ENCODE data around the gene CDK5.

Gene CDK5

DNA sequence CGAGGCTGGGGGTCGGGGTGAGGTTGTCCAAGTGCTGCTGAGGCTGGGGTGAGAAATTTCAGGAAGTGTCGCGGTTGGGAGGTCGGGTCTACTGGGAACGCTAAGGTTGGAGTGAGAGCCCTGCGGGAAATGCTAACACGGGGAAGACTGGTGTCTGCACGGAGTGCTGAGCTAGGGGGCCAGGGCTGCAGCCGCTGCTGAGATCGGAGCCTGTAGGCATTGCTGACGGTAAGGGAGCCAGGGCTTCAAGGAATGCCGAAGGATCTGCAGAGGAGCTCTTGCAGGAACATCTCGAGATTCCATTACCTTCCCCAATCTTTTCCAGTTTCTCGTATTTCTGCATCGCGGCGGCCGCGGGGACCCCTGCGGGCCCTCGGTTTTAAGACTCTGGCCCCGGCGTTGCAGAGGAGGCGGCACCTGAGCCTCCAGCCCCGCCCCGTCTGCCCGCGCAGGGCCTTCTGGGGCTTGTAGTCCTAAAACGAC, at the start of gene CDK5:
TSS of gene CDK5 (minus strand) at position 392 of the 483 bp plus-strand sequence. CDS start at position 343, 49 bp downstream.
- no peak for FAIRE-seq

DNA sequence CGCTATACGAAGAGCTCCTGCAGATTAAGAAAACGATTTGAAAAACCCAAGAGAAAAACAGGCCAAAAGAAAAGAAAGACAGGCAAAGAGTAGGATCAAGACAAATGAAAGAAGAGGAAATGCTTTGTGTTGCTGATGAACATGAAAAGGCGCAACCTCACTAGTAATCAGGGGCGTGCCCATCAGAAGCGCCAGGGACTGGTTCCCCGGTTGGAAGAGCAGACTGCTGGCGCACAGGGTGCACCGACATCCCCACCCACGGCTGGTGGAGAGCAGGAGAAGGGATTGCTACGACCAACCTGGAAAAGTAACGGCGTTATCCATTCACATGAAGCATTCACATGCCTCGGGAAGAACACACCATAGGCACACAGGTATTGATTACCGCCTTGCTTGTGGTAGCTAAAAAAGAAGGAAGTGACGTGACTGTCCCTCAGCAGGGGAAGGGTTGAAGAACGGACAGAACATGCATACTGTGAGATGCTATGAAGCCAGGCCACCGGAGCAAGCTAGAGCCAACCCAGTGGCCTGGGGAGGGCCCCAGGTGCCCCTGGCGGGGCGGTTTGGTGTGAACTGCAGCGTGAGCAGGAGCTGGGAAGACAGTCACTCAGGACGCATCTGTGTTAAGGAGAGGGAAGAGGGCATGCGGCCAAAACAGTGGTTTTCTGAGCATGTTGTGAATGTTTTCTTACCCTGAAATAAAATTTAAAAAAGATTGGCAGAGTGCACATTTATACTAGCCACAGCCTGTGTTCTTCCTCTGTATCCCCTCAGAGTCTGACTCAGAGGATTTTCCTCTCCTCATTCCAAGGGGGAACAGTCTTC, 46.9 kb upstream of the CDK5 start:
- no peak for FAIRE-seq

GRCh38 chr7:151103973-151104372, 46.3 kb upstream of the CDK5 start:
- no peak for FAIRE-seq

DNA sequence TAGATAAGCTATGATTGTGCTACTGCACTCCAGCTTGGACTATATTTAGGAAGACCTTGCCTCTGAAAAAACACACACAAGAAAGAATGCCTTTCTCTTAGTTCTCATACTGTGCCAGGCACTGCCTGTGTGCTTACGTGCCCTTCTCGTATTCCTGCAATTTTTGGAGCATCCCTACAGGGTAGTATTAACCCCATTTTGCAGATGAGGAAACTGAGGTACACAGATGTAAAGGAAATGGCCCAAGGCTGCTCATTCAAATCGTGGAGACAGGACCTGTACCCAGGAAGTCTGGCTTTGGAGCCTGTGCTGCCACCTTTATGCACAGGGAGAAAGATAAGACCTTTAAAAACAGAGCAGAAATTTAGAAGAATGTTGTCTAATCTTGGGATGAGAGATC, 45.3 kb upstream of the CDK5 start:
- FAIRE-seq = no peak

DNA sequence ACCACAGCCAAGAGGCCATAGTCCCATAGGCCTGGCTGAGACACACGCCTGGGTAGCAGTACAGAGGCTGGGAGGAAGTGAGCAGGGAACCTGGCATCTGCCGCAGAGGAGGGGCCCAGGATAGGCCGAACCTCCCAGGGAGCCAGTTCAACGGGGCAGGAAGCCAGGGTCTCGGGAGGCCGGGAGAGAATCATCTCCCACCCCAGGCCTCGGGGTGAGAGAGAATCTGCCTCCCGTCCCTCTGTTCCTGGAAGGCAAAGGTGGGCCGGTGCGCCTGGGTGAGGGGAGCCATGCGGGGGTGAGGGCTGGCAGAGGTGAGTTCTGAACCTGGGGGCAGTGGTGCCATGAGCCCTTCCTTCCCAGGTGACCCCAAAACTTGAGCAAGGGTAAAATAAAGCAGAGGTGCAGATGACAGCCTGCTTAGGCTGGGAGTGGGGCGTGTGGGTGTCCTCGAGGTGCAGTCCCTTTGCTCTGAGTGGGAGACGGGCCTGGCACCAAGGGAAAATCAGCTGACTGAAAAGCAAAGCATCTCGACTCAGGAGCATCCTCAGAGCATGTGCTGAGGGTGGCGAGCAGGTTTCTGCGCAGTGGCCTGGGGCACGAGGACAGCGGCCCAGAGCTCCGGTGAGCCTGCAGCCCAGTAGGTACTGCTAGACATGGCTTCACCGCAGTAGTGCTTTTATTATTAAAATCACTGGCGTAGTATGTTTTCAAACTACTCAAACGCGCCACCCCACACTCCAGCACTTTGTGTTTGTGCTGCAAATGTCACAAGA, 44.1 kb upstream of the CDK5 start:
- no peak for FAIRE-seq

DNA sequence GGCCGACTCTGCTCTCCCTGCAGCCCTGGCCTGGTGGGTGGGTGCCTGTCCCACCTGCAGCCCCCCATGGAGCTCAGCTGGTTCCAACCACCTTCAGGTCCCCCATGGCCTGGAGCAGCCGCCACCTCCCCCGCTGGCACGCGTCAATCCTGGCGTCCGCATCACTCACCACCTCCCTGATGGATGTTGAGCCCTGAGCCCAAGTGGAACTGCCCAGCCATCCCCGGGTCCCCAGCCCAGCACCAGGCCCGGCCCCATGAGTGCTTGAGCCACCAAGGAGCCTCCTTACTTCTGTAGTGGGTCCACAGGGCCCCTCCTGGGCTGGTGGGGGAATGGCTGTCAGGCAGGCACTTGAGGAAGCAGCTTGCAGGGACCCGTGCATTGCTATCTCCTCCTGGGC, 43.2 kb upstream of the CDK5 start:
- no peak for FAIRE-seq

DNA sequence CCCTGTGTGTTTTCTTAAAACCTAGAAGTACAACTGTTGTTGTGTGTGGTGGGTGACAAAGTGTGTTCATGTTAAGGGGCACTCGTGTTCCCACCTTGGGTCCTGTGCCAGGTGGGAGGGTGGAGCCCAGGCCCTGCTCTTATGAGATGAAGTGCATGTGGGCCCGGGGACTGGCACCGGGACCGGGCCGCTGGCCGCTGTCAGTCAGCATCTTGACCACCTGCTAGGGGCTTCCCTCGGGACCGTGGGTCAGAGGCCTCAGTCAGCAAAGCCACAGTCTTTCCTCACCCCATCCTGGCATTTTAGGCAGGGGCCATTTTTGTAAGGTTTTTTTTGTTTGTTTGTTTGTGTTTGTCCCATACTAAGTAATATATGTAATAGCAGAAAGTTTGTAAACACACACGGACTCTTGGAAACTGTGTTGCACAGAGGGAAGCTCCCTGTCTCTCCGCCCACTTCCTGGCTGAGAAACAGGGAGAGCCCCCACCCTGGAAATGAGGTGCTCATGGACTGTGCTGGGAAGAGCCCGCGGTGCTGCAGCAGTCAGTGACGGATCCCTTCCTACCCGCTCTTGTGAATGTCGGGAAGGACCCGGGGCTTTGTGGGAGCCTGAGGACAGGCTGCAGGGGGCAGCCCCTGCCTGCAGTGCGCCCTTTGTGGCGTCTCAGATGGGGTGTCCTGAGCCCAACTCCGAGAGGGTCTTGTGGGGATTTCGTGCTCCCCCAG, 42.0 kb upstream of the CDK5 start:
- no peak for FAIRE-seq

GRCh38 chr7:151095828-151096475, 38.3 kb upstream of the CDK5 start:
- FAIRE-seq = no peak

- FAIRE-seq = no peak
Observed at GRCh38 chr7:151095123-151095797, 37.6 kb upstream of the CDK5 start.

DNA sequence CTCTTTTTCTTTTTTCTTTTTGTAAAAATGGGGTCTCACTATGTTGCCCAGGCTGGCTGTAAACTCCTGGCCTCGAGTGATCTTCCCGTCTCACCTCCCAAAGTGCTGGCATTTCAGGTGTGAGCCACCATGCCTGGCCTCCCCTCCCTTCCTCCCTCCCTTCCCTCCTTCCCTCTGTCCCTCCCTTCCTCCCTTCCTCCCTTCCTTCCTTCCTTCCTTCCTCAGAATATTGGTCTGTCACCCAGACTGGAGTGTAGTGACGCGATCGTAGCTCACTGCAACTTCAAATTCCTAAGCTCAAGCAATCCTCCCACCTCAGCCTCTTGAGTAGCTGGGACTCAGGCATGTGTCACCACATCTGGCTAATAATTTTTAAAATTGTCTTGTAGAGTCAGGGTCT, 37.0 kb upstream of the CDK5 start:
- FAIRE-seq = no peak

DNA sequence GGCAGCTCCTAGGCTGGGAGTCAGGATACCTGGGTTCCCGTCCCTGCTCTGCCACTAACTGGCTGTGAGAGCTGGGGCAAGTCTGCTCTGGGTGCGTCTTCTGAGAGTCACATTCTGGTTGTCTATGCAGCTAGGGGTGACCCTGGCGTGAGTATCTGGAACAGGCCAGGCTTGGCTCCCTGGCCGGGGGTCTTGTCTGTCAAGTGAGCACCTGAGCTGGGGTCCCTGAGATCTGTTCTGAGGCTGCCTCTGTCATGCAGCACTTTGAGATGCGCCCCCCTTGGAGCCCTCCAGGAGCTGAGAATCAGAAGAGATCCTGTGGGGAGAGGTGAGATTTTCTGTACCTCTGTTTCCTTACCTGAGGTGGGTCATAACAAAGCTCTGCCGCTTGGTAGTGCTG, 36.1 kb upstream of the CDK5 start:
- no peak for FAIRE-seq

DNA sequence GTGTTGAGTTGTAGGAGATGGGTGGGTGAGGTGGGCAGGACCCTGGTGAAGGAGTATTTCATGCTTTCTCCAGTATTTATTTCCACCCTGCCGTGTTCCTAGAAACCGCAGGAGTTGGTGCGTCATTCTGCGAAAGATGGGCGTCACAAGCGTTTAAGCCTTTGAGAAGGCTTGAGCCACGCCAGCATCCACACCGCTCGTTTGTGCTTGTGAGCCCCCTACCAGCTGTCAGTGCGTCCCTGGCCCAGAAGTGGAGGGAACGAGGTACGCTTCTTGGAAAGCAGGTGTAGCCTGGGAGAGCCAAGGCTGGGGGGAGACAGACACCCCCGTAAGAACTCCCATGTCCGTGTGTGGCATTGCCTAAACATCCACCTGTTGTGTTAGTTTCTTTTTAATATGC, 34.3 kb upstream of the CDK5 start:
- no peak for FAIRE-seq

DNA sequence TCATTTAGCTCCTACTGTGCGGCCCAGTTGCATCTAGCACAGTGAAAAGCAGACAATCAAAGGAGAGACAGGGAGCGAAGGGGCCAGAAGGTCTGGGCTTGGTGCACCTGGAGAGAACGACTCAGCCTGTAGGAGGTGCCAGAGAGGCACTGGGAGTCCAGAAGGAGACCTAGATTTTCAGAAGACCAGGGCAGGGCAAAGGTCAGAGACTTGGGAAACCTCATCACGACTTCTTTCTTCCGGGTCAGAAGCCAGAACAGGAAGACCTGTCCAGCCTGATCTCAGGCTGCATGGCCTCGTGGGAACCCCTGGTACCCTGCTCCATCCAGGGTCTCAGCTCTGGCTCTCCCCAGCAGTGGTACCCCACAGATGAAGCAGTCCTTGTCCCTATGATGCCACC, 33.7 kb upstream of the CDK5 start:
- no peak for FAIRE-seq

DNA sequence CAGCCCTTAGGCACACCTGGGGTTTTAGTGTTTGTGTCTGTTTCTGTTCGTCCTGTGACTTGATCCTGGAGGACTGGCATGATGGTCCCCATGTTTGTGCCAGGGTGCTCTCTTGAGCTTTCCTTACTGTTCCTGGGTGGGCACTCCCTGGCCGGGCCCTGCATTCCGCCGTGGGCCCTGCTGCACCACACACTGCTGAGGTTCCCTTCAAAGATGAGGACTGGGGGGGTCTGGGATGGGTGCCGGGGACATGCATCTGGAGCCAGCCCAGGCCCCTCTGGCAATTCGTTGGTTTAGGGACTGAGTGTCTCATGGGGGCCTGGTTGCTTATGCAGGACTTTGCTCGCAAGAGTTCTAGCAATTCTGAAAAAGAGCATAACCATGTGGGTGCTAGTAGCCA, 33.3 kb upstream of the CDK5 start:
- FAIRE-seq = no peak

- FAIRE-seq = no peak
Observed at GRCh38 chr7:151089893-151090730, 32.4 kb upstream of the CDK5 start.

DNA sequence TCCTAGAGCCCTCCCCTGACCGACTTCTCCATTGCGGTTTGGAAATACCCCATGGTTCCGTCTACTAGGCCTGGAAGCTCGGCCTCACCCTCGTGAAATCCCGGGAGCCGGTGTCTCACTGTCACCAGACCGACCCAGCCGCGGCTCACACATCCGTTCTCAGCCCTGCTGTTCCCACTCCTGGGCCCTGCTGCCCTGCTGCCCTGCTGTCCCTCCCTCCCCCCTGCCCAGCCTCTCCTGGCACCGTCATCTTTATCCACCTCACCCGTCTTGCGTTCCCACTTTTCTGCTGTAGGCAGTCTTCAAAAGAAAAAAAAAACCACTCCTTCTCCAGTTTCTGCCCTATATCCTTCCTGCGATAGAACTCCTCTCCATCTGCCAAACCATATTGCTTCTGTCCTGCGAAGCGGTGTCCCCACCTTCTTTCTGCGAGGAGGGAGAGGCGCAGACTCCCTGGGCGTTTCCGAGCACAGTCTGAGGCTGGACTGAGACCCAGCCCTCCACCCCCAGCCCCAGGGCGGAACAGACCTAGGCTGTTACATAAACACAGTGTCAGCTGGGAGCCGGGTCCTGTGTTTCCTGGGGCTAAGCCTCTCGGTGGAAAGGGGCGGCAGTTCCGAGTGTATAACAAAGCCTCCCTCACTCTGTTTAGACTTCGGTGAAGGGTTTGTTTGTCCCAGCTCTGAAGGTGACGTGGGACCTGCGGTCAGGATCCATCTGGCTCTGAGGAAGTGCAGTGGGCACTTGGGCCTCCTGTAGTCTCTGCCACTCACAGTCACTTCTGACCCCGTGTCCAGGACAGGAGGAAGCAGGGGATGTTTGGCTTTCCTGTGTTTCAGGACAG, 31.4 kb upstream of the CDK5 start:
- FAIRE-seq = no peak

- FAIRE-seq = no peak
Observed at GRCh38 chr7:151088019-151088855, 30.5 kb upstream of the CDK5 start.

GRCh38 chr7:151087245-151088018, 29.7 kb upstream of the CDK5 start:
- no peak for FAIRE-seq

DNA sequence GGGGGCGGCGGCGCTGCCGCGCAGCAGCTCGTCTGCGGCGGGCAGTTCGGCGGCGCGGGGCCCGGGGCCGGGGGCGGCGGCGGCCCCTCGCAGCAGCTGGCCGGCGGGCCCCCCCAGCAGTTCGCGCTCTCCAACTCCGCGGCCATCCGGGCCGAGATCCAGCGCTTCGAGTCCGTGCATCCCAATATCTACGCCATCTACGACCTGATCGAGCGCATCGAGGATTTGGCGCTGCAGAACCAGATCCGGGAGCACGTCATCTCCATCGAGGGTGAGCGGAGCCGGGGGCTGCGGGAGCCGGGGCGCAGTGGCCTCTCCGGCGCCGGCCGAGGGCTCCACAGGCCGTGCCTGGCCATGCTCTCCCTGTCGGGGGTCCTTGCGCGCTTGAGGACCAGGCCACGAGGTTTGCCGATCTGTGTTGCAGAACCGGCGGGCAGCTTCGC, 29.1 kb upstream of the CDK5 start:
- no peak for FAIRE-seq

All from G401.6 (cell line).